HUES64 (cell line): ENCODE measurements around the gene MAP2K5.

Experiments
- H3K27ac ChIP-seq: 2 replicates; pipeline ENCODE4 v1.7.0; 2013; ENCODE audit warnings: low read depth, low read length, inconsistent platforms
- H3K27me3 ChIP-seq: 2 replicates; pipeline ENCODE4 v1.6.1; 2013; ENCODE audit warnings: mild to moderate bottlenecking, low read length; ENCODE audit not compliant: insufficient read depth
- H3K36me3 ChIP-seq: 2 replicates; pipeline ENCODE4 v1.6.1; 2013; ENCODE audit warnings: mild to moderate bottlenecking, low read length; ENCODE audit not compliant: insufficient read depth
- H3K4me1 ChIP-seq: 2 replicates; pipeline ENCODE4 v1.6.1; 2013; ENCODE audit warnings: mild to moderate bottlenecking, low read length, moderate library complexity; ENCODE audit not compliant: insufficient read depth
- H3K4me3 ChIP-seq: 2 replicates; pipeline ENCODE4 v1.5.1; 2013; ENCODE audit warnings: mild to moderate bottlenecking, low read length, moderate library complexity
- H3K9ac ChIP-seq: 2 replicates; pipeline ENCODE4 v1.6.1; 2013; ENCODE audit warnings: mild to moderate bottlenecking, low read depth, low read length
- H3K9me3 ChIP-seq: 2 replicates; pipeline ENCODE4 v1.6.1; 2013; ENCODE audit warnings: low read depth, low read length; ENCODE audit not compliant: insufficient read depth
- WGBS: fragments of 150-250, 120-280 bp; methylation state at CpG from one replicate; pipeline ENCODE4 v1.1.7; 2013; ENCODE audit warnings: missing lambda C conversion rate; 5-methylcytosine and 5-hydroxymethylcytosine counted together

Gene MAP2K5

DNA sequence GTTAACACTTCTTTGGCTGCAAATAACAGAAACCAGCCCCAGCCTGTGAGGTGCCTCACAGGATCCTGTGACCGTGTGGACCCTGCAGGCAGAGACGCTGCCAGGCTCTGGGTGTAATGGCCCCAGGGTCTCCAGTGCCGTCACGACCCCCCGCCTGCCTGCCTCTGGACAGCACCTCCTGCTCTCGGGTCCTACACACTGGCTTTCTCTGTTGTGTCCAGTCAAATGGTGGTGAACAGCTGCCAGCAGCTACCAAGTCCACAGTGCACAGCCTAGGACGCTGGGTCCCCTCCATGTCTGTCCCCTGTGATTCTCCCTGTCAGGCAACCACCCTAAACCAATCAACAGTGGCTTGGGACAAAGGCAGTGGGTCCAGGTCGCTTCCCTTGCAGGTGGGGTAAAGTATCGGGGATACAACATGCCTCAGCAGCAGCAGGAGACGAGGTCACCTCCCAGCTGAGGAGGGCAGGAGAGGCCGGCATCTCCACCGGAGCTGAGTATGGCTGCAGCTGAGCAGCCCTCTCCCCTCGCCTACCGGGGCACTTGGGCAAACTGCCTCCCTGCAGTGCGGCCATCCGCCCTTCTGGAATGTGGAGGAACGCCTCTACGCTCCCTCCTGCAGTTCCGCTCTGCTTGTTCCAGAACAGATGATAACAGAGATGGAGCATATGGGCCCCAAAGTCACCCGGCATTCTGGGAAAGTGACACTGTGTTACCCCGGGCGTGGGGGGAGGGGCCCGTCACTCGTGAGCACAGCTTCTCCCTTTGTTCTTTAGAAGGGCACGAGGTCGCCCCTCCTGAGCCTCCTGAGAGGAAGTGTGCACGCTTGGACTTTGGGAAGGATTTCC lies 261.7 kb downstream of the MAP2K5 start:
- H3K4me1 ChIP-seq = peaks cover 29% of the 10 kb centered on the region
- no peaks in the 10 kb centered on the region for H3K9me3 ChIP-seq
- 48% methylated on average over 27 of the region's 27 CpGs for WGBS
- H3K4me3 ChIP-seq = no peak overlapping the region
- no peak overlapping the region; the same call in 1 of the 2 replicates for H3K9ac ChIP-seq
- no peaks in the 10 kb centered on the region for H3K36me3 ChIP-seq
- H3K27me3 ChIP-seq = no peaks in the 10 kb centered on the region
- H3K27ac ChIP-seq = no peak overlapping the region

DNA sequence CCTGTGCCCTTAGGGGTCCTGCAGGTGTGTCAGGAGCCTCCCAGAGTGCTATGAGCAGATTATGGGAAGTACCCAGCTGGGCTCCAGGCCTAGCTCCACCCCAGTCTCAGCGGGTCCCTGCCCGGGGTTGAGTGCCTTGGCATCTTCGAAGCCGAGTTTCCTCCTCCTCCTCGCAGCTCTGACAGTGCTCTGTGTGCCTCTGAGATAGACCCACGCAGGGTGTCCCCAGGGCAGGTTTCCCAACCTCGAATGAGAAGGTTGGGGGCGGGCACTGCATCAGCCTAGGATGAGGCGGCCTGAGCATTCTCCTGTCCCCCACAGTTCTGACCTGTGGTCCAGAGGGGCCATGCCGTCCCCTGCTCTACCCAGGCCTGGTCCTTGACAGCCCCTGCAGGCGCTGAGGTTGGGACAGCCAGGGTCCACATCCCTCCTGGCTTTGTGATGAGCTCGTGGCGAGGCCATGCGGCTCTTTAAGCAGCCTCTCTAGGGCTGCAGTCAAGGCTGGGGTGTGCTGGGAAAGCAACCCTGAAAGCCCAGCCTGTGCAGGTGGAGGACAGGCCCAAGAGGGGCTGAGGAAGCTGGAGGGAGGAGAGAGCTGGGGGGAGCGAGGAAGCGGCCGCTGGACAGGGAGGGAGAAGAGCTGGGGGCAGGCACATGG lies 262.6 kb downstream of the MAP2K5 start:
- Histone ChIP-seq H3K9me3 (no peaks in the 10 kb centered on the region), H3K27me3 (no peaks in the 10 kb centered on the region), H3K4me3 (no peak overlapping the region), H3K27ac (no peak overlapping the region), H3K4me1 (peaks cover 25% of the 10 kb centered on the region), H3K9ac (no peak overlapping the region), H3K36me3 (no peaks in the 10 kb centered on the region)
- 83% methylated on average over 17 of the region's 17 CpGs for WGBS

DNA sequence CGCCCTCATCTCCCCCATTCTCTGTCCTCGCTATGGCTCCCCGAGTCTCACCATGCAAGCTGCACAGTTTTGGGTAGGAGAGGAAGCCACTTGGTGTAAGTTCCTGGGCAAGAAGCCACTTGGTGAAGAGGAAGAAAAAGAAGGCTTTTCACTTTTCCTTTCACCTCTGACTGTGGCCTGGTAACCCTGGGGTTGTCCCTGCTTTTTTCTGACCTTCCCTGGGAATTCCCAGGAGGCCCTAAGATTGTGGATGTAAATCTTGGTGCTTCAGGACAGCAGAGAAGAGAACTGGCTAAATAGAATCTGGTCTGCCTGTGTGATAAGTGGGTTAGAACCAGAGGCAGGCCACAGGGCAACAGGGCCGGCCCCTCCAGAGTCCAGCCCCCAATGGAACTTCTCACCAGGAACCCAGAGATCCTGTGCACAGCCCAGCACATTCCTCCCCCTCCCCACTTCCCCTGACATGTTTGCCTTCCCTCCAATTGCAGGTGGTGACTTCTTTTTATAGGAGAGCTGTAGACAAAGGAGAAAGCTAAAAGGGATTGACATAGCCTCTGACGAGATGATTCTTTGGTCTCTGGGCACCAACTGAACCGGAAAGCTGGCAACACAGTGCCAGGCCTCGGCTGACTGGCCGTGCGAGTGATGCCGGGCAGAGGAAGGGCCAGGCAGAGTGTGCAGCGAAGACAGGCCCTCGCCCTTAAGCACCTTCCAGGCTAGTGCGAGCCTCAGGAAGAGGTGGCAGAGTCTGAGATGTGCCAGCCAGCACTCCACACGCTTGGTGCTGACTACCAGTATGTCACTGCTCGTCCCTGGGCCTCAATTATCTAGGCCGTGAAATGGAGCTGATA lies 263.4 kb downstream of the MAP2K5 start:
- H3K36me3 ChIP-seq = no peaks in the 10 kb centered on the region
- no peak overlapping the region for H3K27ac ChIP-seq
- peaks cover 25% of the 10 kb centered on the region for H3K4me1 ChIP-seq
- H3K27me3 ChIP-seq = no peaks in the 10 kb centered on the region
- no peaks in the 10 kb centered on the region for H3K9me3 ChIP-seq
- no peak overlapping the region for H3K4me3 ChIP-seq
- H3K9ac ChIP-seq = no peak overlapping the region
- WGBS = 92% methylated on average over 16 of the region's 16 CpGs

DNA sequence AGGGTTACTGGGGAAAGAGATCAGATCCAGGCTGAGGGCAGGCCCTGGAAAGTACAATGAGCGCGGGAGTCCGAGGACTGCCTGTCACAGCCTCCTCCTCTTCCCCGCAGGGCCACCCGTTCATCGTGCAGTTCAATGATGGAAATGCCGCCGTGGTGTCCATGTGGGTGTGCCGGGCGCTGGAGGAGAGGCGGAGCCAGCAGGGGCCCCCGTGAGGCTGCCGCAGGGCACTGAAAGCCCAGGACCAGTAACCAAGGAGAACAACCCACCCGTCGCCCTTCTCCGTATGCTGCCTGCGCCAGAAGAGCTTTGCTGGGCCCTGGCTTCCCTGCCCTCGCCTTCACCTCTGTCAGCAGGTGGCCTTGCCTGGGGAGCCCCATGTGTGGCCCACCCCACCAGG lies 264.0 kb downstream of the MAP2K5 start:
- WGBS = 94% methylated on average over 18 of the region's 18 CpGs
- H3K4me1 ChIP-seq = peaks cover 25% of the 10 kb centered on the region
- H3K27me3 ChIP-seq = no peaks in the 10 kb centered on the region
- H3K9ac ChIP-seq = no peak overlapping the region
- no peak overlapping the region for H3K27ac ChIP-seq
- no peak overlapping the region for H3K4me3 ChIP-seq
- no peaks in the 10 kb centered on the region for H3K9me3 ChIP-seq
- no peaks in the 10 kb centered on the region for H3K36me3 ChIP-seq

DNA sequence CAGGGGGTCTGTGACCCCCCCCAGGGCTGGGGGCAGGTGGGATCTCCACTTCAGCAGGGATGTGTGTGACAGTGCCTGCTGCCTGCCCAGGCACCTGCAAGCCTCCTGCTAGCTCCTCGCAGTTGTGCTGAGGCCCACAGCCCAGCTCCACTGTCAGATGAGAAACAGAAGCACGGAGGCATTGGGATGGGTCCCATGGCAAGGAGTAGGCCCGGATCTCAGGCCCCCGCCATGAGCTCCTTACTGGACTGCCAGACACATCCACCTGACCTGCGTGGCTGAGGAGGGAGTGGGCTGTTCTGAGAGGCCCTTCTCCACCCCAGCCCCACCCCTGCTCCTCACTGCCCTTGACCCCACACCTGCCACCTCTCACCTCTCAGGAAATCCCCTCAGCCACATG lies 264.6 kb downstream of the MAP2K5 start:
- H3K9me3 ChIP-seq = no peaks in the 10 kb centered on the region
- H3K9ac ChIP-seq = no peak overlapping the region
- peaks cover 25% of the 10 kb centered on the region for H3K4me1 ChIP-seq
- no peaks in the 10 kb centered on the region for H3K36me3 ChIP-seq
- H3K27ac ChIP-seq = no peak overlapping the region
- 95% methylated on average over 5 of the region's 5 CpGs for WGBS
- no peaks in the 10 kb centered on the region for H3K27me3 ChIP-seq
- H3K4me3 ChIP-seq = no peak overlapping the region

DNA sequence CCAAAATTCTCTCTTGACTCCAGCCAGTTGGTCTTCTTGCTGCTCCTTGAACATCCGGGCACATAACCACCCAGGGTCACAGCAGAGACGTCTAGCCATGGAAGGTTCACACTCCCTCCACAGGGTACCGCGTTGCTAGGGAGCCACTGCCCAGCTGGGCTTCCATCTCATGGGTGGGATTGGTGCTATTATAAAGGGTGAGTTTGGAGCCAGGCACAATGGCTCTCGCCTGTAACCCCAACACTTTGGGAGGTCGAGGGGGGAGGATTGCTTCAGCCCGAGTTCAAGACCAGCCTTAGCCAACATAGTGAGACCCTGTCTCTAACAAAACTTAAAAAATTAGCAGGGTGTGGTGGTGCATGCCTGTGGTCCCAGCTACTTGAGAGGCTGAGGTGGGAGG lies 265.3 kb downstream of the MAP2K5 start:
- no peak overlapping the region for H3K27ac ChIP-seq
- no peaks in the 10 kb centered on the region for H3K27me3 ChIP-seq
- no peaks in the 10 kb centered on the region for H3K9me3 ChIP-seq
- peaks cover 25% of the 10 kb centered on the region for H3K4me1 ChIP-seq
- H3K36me3 ChIP-seq = no peaks in the 10 kb centered on the region
- no peak overlapping the region for H3K9ac ChIP-seq
- H3K4me3 ChIP-seq = no peak overlapping the region
- WGBS = 96% methylated on average over 7 of the region's 7 CpGs

DNA sequence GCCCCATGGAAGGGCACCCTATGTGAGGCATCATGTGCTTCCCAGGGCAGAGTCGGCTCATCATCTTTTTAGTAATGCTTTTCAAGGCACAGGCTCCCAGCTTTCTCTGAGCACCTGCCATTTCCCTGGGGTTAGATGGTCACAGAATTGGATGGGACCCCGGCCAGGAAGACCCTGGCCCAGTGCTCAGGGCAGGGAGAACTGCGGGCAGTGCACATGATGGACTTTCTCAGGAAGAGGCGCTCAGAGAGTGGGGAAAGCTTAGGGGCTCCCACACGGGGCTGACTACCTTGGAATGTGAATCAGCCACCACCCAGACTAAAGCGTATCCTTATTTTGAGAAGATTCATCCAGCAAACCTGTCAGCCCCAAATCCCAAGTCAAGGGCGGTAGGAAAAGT lies 266.3 kb downstream of the MAP2K5 start:
- Histone ChIP-seq H3K27me3 (no peaks in the 10 kb centered on the region), H3K36me3 (no peaks in the 10 kb centered on the region), H3K9me3 (no peaks in the 10 kb centered on the region), H3K27ac (no peak overlapping the region), H3K4me3 (no peak overlapping the region), H3K4me1 (peaks cover 22% of the 10 kb centered on the region), H3K9ac (no peak overlapping the region)
- 93% methylated on average over 7 of the region's 7 CpGs for WGBS

DNA sequence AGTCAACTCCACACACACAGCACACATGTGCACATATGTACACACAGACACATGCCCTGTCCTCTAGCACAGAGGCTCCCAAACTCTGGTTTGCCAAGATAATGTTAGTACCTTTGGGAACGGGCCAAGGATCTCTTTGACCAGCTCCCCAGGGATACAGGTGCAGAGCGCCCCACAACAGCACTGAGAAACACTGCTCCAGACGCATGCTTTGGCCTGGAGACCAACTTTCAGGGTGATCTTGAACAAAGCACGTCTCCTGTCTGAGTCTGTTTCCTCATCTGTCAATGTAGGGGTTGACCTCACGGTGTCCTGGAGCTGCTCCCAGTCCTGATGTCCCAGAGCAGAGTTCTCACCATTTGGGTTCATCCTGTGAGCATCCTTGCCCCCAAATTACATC lies 266.9 kb downstream of the MAP2K5 start:
- Histone ChIP-seq H3K9ac (no peak overlapping the region), H3K9me3 (no peaks in the 10 kb centered on the region), H3K27me3 (no peaks in the 10 kb centered on the region), H3K36me3 (no peaks in the 10 kb centered on the region), H3K4me1 (peaks cover 16% of the 10 kb centered on the region), H3K27ac (no peak overlapping the region), H3K4me3 (no peak overlapping the region)
- WGBS = 92% methylated on average over 5 of the region's 5 CpGs

DNA sequence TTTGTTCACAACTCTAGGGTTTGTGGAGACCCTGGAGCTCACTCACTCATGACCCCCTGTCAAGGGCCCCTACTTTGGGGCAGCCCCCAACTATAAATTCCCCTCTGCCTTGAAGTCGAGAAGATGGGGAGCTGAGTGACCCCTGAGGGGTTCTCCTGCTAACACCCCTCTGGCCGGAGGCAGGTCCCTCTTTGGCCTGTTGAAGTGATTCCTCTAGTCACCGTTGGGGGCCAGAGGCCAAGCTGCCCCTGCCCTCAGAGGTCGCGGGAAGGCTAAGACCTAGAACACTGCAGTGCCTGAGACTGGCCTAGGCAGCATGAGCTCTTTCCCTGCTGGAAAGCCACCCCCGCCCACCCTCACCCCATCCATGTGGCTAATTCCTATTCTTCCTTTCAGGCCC lies 267.4 kb downstream of the MAP2K5 start:
- Histone ChIP-seq H3K4me3 (no peak overlapping the region), H3K9me3 (no peaks in the 10 kb centered on the region), H3K4me1 (peaks cover 12% of the 10 kb centered on the region), H3K36me3 (no peaks in the 10 kb centered on the region), H3K9ac (no peak overlapping the region), H3K27me3 (no peaks in the 10 kb centered on the region), H3K27ac (no peak overlapping the region)
- 92% methylated on average over 6 of the region's 6 CpGs for WGBS

DNA sequence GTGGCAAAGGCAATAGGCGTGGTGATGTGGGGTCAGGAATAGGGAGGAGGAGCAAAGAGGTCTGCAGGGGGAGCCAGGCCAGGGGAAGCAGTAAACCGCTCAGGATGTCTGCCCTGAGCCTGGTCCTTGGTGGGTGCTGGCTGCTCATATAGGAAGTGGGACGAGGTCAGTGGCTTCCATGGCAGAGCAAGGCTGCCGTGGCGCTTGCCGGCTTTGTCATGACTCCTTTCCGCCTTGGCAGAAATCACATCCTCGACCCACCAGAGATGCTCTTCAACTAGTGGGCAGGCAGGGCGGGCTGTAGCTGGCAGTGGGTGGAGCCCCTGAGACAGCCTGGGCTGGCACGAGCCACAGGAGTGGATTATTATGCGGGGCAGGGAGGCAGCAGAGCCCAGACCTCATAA lies 269.7 kb downstream of the MAP2K5 start:
- H3K4me3 ChIP-seq = no peak overlapping the region
- 75% methylated on average over 11 of the region's 11 CpGs for WGBS

More for the DNA sequence above, 269.7 kb downstream of the MAP2K5 start:
- Histone ChIP-seq H3K9ac (no peak overlapping the region), H3K27me3 (peaks cover 2% of the 10 kb centered on the region; the same call in 1 of the 2 replicates), H3K36me3 (no peaks in the 10 kb centered on the region), H3K27ac (no peak overlapping the region), H3K9me3 (peaks cover 7% of the 10 kb centered on the region; the same call in 1 of the 2 replicates), H3K4me1 (no peaks in the 10 kb centered on the region; the same call in 1 of the 2 replicates)
